Right ventricle myocardium inferior (tissue), 1 donor: ENCODE data around the gene PYCR2. TPM values are rescaled to one million over a fixed set of nuclear protein-coding genes. Genes with fewer than 3 reads are reported as not detected.

Experiments
- ATAC-seq: fragments of 200-7000 bp; cut with Tn5 transposase; one replicate; pipeline ENCODE4 v1.9.1; 2020; ENCODE audit warnings: mild to moderate bottlenecking, moderate library complexity
- DNase-seq: peaks from one replicate; pipeline ENCODE4 v3.0.0; 2021; ENCODE audit errors: missing footprints
- intact Hi-C: fragments of 100-400 bp; cut with DNase I; formaldehyde crosslinking; loops from one replicate; pipeline ENCODE4 v1.11.0; 2022
- microRNA-seq: library from miRNA; unstranded; fragments of <30 nt; microRNA quantifications from one replicate; pipeline ENCODE4 v1.2.0, GENCODE V29; 2020
- total RNA-seq: library from RNA; stranded (reverse); fragmentation: NEBNext Ultra II Directional; extraction: Animal tissue kit (Norgen Biotek cat#: 25700); gene quantifications from one replicate; pipeline ENCODE4 v1.2.1, GENCODE V29; 2021
- donor health status: DM: no; HTN: yes; CAD: no; lungs with severe emphysema.

The PYCR2 gene
- total RNA-seq, 1 donor from 2014 or later = 58.6 TPM

- ATAC-seq = no peak
- DNase-seq = no peak
- intact Hi-C loops = no loop called here
These were observed 53.1 kb downstream of the PYCR2 start for GRCh38 chr1:225870911-225871310.

Small RNA genes lying within 50 kb of the gene (microRNA-seq; reads per million reads assigned to microRNA genes)
- not detected for gene MIR6741

Other genes with a start within 250 kb of the PYCR2 start
- gene SRP9, start 146.4 kb downstream of the PYCR2 start, total RNA-seq = 192 TPM
- 76.0 TPM for gene EPHX1, start 114.1 kb downstream of the PYCR2 start, total RNA-seq
- 30.6 TPM for gene TMEM63A, start 41.9 kb downstream of the PYCR2 start, total RNA-seq
- gene LEFTY1, start 35.1 kb downstream of the PYCR2 start, total RNA-seq = not detected
- 0.19 TPM for gene LEFTY2, start 17.0 kb upstream of the PYCR2 start, total RNA-seq
- gene SDE2, start 75.1 kb upstream of the PYCR2 start, total RNA-seq = 11.7 TPM
- gene H3-3A, start 138.5 kb upstream of the PYCR2 start, total RNA-seq = 348 TPM